Astrocyte of the spinal cord (primary cell): Measurements from ENCODE around the gene ANKRD9.

Experiments used
- DNase-seq: peaks from one replicate; pipeline ENCODE4 v3.0.0; 2011; ENCODE audit warnings: low read depth, low spot score
- H3K4me3 ChIP-seq: 2 replicates; pipeline ENCODE4 v1.5.1; 2011; ENCODE audit warnings: low read depth, mild to moderate bottlenecking, low read length, moderate library complexity
- CTCF ChIP-seq: IDR thresholded peaks from 2 replicates; pipeline ENCODE4 v1.5.1; 2012; ENCODE audit warnings: low read depth, mild to moderate bottlenecking, low read length, inconsistent platforms
- in situ Hi-C: cut with HindIII; loops from 2 replicates; pipeline ENCODE4 v1.10.0; 2017; ENCODE audit warnings: low sequenced_read_pairs

Gene ANKRD9

GRCh38 chr14:102491366-102491765 lies 18.2 kb downstream of the ANKRD9 start:
- in situ Hi-C loops, result no loop called here
- H3K4me3 ChIP-seq, result no peak overlapping the region
- DNase-seq, result no peak
- TF ChIP-seq CTCF, result no peak

GRCh38 chr14:102490456-102490855 lies 19.1 kb downstream of the ANKRD9 start:
- TF ChIP-seq CTCF, result no peak
- no peak for DNase-seq
- H3K4me3 ChIP-seq, result no peak overlapping the region
- in situ Hi-C loops, result no loop called here

GRCh38 chr14:102487204-102487577 lies 22.4 kb downstream of the ANKRD9 start:
- in situ Hi-C loops, result no loop called here
- no peak overlapping the region for H3K4me3 ChIP-seq
- no peak for TF ChIP-seq CTCF
- no peak for DNase-seq

- no peak overlapping the region for H3K4me3 ChIP-seq
- no peak for TF ChIP-seq CTCF
- DNase-seq, result no peak
- in situ Hi-C loops, result no loop called here
These were observed 22.9 kb downstream of the ANKRD9 start for GRCh38 chr14:102486513-102487203.

- in situ Hi-C loops, result no loop called here
- DNase-seq, result no peak
- H3K4me3 ChIP-seq, result no peak overlapping the region
- TF ChIP-seq CTCF, result no peak
These were observed 23.7 kb downstream of the ANKRD9 start for GRCh38 chr14:102485693-102486512.

- no peak for TF ChIP-seq CTCF
- DNase-seq, result no peak
- in situ Hi-C loops, result no loop called here
- H3K4me3 ChIP-seq, result no peak overlapping the region
These were observed 25.3 kb downstream of the ANKRD9 start for GRCh38 chr14:102484316-102484715.
